HG03342 (cell line): ENCODE results near the gene CNOT1.

Experiments used
- ATAC-seq: cut with Tn5 transposase; IDR thresholded peaks from one replicate; pipeline ENCODE4 v1.9.1; 2021; ENCODE audit warnings: mild to moderate bottlenecking, moderate library complexity; ENCODE audit not compliant: unreplicated experiment

CNOT1 gene

GRCh38 chr16:58488531-58488930 lies 141.1 kb downstream of the CNOT1 start:
- no peak for ATAC-seq

GRCh38 chr16:58487566-58488351 lies 141.9 kb downstream of the CNOT1 start:
- peak; percentile 75 for ATAC-seq

DNA sequence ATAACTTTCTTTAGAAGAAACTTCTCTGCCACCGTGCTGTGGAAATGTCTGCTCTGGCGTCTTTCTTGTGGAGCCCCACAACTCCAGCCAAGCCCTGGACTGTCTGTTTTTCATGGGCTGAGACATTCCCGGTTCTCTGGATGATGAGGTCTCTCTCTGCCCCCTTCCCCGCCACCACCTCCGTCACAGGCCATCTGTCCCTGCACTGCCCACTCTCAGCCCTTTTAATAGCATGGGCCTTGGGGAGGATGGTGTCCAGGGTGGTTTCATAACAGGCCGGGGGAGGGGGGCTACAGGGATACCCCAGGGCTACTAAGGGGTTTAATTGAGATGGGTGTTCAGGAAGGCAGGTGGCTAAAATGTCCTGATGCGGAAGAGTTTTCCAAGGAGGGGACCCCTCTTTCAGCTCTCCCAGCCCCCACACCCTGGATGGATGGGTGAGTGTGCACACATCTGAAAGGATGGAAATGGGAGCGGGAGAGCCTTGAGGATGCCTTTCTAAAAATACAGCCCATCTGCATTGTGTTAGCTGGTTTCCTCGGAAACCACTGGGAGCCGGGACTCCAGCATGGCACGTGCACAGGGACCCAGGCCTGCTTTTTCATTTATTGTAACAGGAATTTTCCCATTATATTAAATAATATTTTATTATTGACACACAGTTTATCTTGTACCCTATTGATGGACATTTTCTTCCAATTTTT lies 144.3 kb downstream of the CNOT1 start:
- ATAC-seq: no peak

GRCh38 chr16:58481931-58482330 lies 147.7 kb downstream of the CNOT1 start:
- no peak for ATAC-seq

DNA sequence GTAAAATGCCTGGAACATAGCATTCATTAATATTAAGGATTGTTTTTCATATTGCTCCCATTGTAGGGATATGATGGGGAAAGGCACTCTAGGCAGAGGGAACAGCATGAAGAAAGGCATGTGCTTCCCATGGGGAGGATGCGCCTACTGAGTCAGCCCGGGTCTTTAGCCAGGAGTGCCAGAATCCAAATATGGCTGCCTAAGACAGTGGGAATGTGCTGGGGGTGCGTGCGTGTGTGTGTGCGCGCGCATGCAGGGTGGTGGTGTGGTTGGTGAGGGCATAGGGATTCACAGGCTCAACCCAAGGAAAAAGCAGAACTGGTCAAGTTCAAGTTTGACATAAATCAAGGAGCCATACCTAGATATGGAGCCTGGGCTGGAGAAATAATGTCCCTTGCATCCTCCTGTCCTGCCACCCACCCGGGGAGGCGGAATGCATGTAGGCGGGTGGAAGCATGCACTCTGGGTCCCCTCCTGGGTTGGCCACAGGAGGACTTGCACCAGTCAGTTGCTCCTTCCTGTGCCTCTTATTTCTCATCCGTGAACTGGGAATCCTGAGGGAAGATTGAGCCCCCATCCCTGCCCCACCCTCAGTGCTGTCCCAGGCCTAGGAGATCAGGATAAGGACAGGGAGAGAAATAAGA lies 148.3 kb downstream of the CNOT1 start:
- no peak for ATAC-seq

- no peak for ATAC-seq
Measured at GRCh38 chr16:58478427-58478826, 151.2 kb downstream of the CNOT1 start.

DNA sequence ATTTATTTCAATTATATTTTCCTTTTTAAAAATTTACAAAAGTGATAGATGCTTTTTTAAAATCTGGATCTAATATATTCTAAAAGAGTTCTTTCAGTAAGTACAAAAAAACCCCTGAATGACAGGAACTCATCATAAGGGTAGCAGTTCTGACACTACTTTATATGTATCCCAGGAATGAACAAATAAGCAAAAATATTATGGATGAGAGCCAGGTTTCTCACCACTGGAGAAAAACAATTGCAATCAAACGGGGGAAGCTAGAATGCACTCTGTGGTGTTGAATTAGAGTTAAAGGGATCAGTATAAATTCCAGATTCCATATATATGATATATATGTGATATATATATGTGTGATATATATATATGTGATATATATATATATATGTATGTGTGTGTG lies 152.8 kb downstream of the CNOT1 start:
- ATAC-seq: no peak

- ATAC-seq: no peak
Measured at GRCh38 chr16:58475091-58475619, 154.5 kb downstream of the CNOT1 start.

GRCh38 chr16:58474296-58474695 lies 155.3 kb downstream of the CNOT1 start:
- ATAC-seq: no peak

GRCh38 chr16:58472827-58473226 lies 156.8 kb downstream of the CNOT1 start:
- ATAC-seq: no peak

DNA sequence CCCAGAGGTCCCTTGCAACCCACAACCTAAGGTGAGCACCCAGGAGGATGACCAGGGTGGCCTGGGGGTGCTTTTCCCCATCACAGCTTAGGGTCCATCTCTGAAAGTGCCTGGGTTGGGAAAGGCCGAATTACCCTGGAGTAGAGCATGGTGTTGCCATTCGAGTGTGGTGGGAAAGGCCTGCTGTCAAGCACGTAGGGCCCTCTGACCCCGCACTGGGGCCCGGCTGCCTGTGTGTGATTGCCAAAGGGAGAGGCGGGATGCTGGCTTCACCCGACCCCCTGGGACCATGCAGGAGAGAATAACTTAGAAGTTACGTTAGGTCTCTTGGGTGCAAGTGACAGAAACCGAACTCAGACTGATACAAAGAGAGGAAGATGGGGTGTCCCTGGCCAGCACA lies 157.4 kb downstream of the CNOT1 start:
- no peak for ATAC-seq

DNA sequence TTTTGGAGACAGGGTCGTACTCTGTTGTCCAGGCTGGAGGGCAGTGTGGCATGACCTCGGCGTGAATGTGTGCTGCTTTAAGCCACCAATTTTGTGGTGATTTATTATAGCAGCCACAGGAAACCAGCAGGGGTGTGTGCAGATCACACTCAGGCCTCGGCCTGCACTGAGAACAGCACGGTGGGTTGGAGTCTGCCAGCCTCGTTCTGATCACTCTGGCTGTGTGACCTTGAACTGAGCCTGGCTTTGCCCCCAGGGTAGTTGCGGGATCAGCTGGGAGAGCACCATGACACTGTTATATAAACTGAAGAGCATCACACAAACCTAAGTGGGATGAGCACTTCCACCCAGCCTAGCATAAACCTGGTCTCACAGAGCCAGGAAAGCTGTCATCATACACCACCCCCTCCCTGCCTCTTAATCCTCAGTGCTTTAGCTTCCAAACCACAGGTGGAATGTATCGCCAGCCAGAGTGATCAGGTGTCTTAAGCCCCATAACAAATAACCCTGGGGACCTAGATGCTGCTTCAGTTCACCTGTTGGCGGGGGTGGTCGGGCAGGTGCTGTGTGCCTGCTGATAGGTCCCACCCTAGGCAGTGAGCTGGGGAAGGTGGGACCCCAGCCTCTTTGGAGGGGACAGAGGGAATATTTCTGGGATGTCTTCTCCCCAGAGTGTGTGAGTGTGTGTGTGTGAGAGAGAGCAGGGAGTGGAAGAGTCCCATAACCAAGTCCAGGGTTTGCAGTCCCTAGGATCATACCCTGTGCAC lies 158.2 kb downstream of the CNOT1 start:
- no peak for ATAC-seq
